Endothelial cell of umbilical vein (primary cell): ENCODE measurements around the gene TAS2R39. TPM values are rescaled to one million over a fixed set of nuclear protein-coding genes. Genes with fewer than 3 reads are reported as not detected.

ENCODE experiments used
- BruUV-seq: library from RNA; stranded (reverse); fragments of 400-500 nt; replicated peaks from 2 replicates; lab custom pipeline; 2021; lab: Mats Ljungman, UMichigan
- CTCF ChIA-PET: fragments of 300-600, 350-600 bp; sonication (Branson Sonifier 250); formaldehyde crosslinking; loops from one replicate; lab custom pipeline; 2021; ENCODE audit warnings: antibody characterized with exemption, inconsistent platforms; lab: Charles Lee
- POLR2A ChIA-PET: fragments of 300-600, 350-600 bp; sonication (Branson Sonifier 250); formaldehyde crosslinking; loops from one replicate; lab custom pipeline; 2021; ENCODE audit warnings: antibody characterized with exemption, inconsistent platforms; lab: Charles Lee
- DNase-seq: peaks from one replicate; pipeline ENCODE4 v3.0.0-alpha.2; 2011; ENCODE audit warnings: low read depth, low spot score
- FAIRE-seq: peaks from 2 replicates; lab custom pipeline; 2011; peaks lifted over from hg19 to GRCh38; lab: Jason Lieb, UNC
- H2AFZ ChIP-seq: 2 replicates; pipeline ENCODE4 v1.6.0; 2012; ENCODE audit warnings: low read depth, low read length, control low read depth, inconsistent platforms
- H3K27ac ChIP-seq: 2 replicates; pipeline ENCODE4 v1.5.1; 2011; ENCODE audit warnings: low read depth, mild to moderate bottlenecking, control low read depth, low read length, moderate library complexity; ENCODE audit not compliant: insufficient read depth
- H3K27me3 ChIP-seq, 2 experiments: 2 replicates each; pipeline versions ENCODE4 v1.6.0 to v1.6.1; 2011; ENCODE audit warnings: low read length in 2 of 2, mixed read lengths in 1 of 2; ENCODE audit not compliant: control insufficient read depth in 2 of 2, insufficient read depth in 2 of 2
- H3K36me3 ChIP-seq, 2 experiments: 2 replicates in 1 of 2; 3 replicates in 1 of 2; pipeline ENCODE4 v1.5.1; 2011; ENCODE audit warnings: low read length in 2 of 2, mild to moderate bottlenecking in 1 of 2, moderate library complexity in 1 of 2; ENCODE audit not compliant: control insufficient read depth in 2 of 2, insufficient read depth in 2 of 2; ENCODE audit errors: extremely low read depth in 1 of 2
- H3K4me1 ChIP-seq: 3 replicates; pipeline ENCODE4 v1.5.1; 2011; ENCODE audit warnings: mild to moderate bottlenecking, low read length; ENCODE audit not compliant: control insufficient read depth, insufficient read depth; ENCODE audit errors: extremely low read depth
- H3K4me2 ChIP-seq: 2 replicates; pipeline ENCODE4 v1.6.1; 2011; ENCODE audit warnings: low read length, control low read depth, mixed read lengths; ENCODE audit not compliant: insufficient read depth
- H3K4me3 ChIP-seq, 3 experiments: fragments of 200-600 bp in 1 of 3; sonication (generic), shearing (Covaris generic) in 1 of 3; replicated peaks in 1 of 3; 2 replicates each; pipeline ENCODE4 v1.5.1; 2011 to 2016; ENCODE audit warnings: control low read depth in 3 of 3, low read length in 3 of 3, mild to moderate bottlenecking in 2 of 3, inconsistent platforms in 1 of 3, low read depth in 1 of 3, moderate library complexity in 1 of 3; ENCODE audit not compliant: insufficient read depth in 1 of 3
- H3K79me2 ChIP-seq: 2 replicates; pipeline ENCODE4 v1.6.0; 2012; ENCODE audit warnings: low read length, inconsistent platforms; ENCODE audit not compliant: control insufficient read depth, insufficient read depth
- H3K9ac ChIP-seq: replicated peaks from 2 replicates; pipeline ENCODE3; 2011; ENCODE audit warnings: low read length, control low read depth; ENCODE audit not compliant: insufficient read depth; ENCODE audit errors: extremely low read depth
- H3K9me1 ChIP-seq: replicated peaks from 3 replicates; pipeline ENCODE4 v1.6.0; 2011; ENCODE audit warnings: mild to moderate bottlenecking, low read length; ENCODE audit not compliant: control insufficient read depth, insufficient read depth; ENCODE audit errors: extremely low read depth
- H3K9me3 ChIP-seq: replicated peaks from 2 replicates; pipeline ENCODE4 v1.5.1; 2012; ENCODE audit warnings: low read length, inconsistent platforms; ENCODE audit not compliant: control insufficient read depth, insufficient read depth
- H4K20me1 ChIP-seq: replicated peaks from 2 replicates; pipeline ENCODE3; 2011; ENCODE audit warnings: mild to moderate bottlenecking, low read length; ENCODE audit not compliant: control insufficient read depth, insufficient read depth; ENCODE audit errors: extremely low read depth
- EZH2 ChIP-seq: IDR thresholded peaks from 2 replicates; pipeline ENCODE4 v1.6.1; 2012; ENCODE audit warnings: borderline replicate concordance, low read depth, mild to moderate bottlenecking, moderate library complexity, low read length, inconsistent platforms; ENCODE audit not compliant: severe bottlenecking
- FOS ChIP-seq: IDR thresholded peaks from 2 replicates; pipeline ENCODE4 v1.6.1; 2011; ENCODE audit warnings: mild to moderate bottlenecking, low read length, moderate library complexity, borderline replicate concordance; ENCODE audit not compliant: insufficient read depth
- GATA2 ChIP-seq: IDR thresholded peaks from 2 replicates; pipeline ENCODE4 v1.7.0; 2011; ENCODE audit warnings: low read depth, mild to moderate bottlenecking, moderate library complexity, mixed read lengths, low read length; ENCODE audit not compliant: insufficient read length, insufficient read depth
- JUN ChIP-seq: IDR thresholded peaks from 2 replicates; pipeline ENCODE4 v1.6.1; 2011; ENCODE audit warnings: borderline replicate concordance, low read depth; ENCODE audit not compliant: insufficient read length, insufficient read depth
- MYC ChIP-seq: IDR thresholded peaks from one replicate; pipeline ENCODE4 v1.6.1; 2011; ENCODE audit warnings: mild to moderate bottlenecking, low read depth, low read length
- POLR2A ChIP-seq: IDR thresholded peaks from 2 replicates; pipeline ENCODE4 v1.6.1; 2012; ENCODE audit warnings: low read depth, mild to moderate bottlenecking, control low read depth, low read length
- POLR2AphosphoS5 ChIP-seq: IDR thresholded peaks from 2 replicates; pipeline ENCODE4 v1.6.1; 2012; ENCODE audit warnings: low read depth, mild to moderate bottlenecking, control low read depth, low read length, moderate library complexity; ENCODE audit not compliant: insufficient read depth
- dilution Hi-C: fragments of 300-500 bp; cut with MboI; formaldehyde crosslinking; loops from one replicate; pipeline ENCODE4 v1.15.0; 2019; ENCODE audit warnings: low sequenced_read_pairs; ENCODE audit not compliant: extremely low pct_ligation_motif_present
- intact Hi-C: fragments of 100-400 bp; cut with micrococcal nuclease; formaldehyde crosslinking; loops from one replicate; pipeline ENCODE4 v1.10.0; 2022
- polyA plus RNA-seq, 4 experiments: library from polyadenylated mRNA; depleted of rRNA in 3 of 4; stranded (reverse) in 3 of 4; unstranded in 1 of 4; fragments of >200 nt; gene quantifications; 2 replicates each; pipeline versions ENCODE4 v1.2.1 to v1.2.3, GENCODE V29; 2011 to 2012; ENCODE audit warnings: missing spikeins in 1 of 4
- small RNA-seq: library from RNA; depleted of rRNA; stranded (forward); fragments of <200 nt; gene quantifications from one replicate; pipeline ENCODE3, GENCODE V24; 2012; ENCODE audit warnings: low replicate concordance, low read depth; ENCODE audit not compliant: insufficient read depth, insufficient read length
- total RNA-seq: library from RNA; stranded (reverse); gene quantifications from 2 replicates; pipeline ENCODE4 v1.2.3, GENCODE V29; 2021
- TF ChIP-seq, protein P1 (sequence below): IDR thresholded peaks from 2 replicates; pipeline ENCODE4 v1.6.1; 2011; ENCODE audit not compliant: insufficient read depth, insufficient read length
- TF ChIP-seq, protein P2 (sequence below), 2 donors: IDR thresholded peaks; 1 replicate in 1 of 2; 2 replicates in 1 of 2; pipeline ENCODE4 v1.5.1; 2011; ENCODE audit warnings: low read length in 2 of 2, mild to moderate bottlenecking in 2 of 2, moderate library complexity in 2 of 2, control low read depth in 1 of 2, inconsistent platforms in 1 of 2, low read depth in 1 of 2; ENCODE audit not compliant: insufficient read depth in 1 of 2; ENCODE audit errors: extremely low read depth in 1 of 2

The TAS2R39 gene
- total and polyA plus RNA-seq, 2 donors (not counting 3 experiments of a cell fraction or from before 2014, with no cell fraction given): not detected

DNA sequence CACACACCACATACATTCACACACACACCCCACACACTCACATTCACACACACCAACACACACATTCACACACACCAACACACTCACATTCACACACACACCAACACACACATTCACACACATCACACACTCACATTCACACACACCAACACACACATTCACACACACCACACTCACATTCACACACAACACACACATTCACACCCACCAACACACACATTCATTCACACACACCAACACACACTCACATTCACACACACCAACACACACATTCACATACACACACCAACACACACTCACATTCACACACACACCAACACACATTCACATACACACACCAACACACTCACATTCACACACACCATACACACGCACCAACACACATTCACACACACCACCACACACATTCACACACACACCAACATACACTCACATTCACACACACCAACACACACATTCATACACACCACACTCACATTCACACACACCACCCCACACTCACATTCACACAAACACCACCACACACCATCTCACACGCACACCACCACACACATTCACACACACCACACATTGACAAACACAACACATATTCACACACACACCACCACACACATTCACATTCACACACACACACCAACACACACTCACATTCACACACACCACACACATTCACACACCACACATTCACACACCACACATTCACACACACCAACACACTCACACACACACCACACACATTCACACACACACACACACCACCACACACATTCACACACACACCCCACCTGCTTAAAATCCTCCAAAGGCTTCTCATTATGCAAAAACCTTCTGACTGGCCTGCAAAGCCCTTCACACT lies 47.6 kb downstream of the TAS2R39 start:
- Histone ChIP-seq H3K4me3 (no peak overlapping the region), H3K4me2 (no peak overlapping the region), H3K27ac (no peak overlapping the region), H3K4me1 (no peaks in the 10 kb centered on the region), H3K9me3 (no peaks in the 10 kb centered on the region), H2AFZ (no peak overlapping the region), H4K20me1 (no peaks in the 10 kb centered on the region), H3K79me2 (no peaks in the 10 kb centered on the region), H3K9ac (no peak overlapping the region), H3K27me3 (peaks cover 10 to 14% of the 10 kb centered on the region in 2 experiments), H3K36me3 (no peaks in the 10 kb centered on the region), H3K9me1 (no peaks in the 10 kb centered on the region)
- intact Hi-C loops (no loop called here), dilution Hi-C loops (no loop called here)
- FAIRE-seq (no peak), DNase-seq (no peak)
- CTCF ChIA-PET: interaction anchor here (0.8 to 3.2 kb wide), 3 partner anchors 9 to 16 kb away, joined by 3 to 22 read pairs (median 15); no protein-coding TSS in a partner anchor
- BruUV-seq: no TSS peak
- TF ChIP-seq EZH2 (no peak), MYC (no peak), JUN (no peak), POLR2A (no peak), FOS (no peak), POLR2AphosphoS5 (no peak), GATA2 (no peak)
- TF ChIP-seq, protein P1, sequence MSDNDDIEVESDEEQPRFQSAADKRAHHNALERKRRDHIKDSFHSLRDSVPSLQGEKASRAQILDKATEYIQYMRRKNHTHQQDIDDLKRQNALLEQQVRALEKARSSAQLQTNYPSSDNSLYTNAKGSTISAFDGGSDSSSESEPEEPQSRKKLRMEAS: no peak
- TF ChIP-seq, protein P2, sequence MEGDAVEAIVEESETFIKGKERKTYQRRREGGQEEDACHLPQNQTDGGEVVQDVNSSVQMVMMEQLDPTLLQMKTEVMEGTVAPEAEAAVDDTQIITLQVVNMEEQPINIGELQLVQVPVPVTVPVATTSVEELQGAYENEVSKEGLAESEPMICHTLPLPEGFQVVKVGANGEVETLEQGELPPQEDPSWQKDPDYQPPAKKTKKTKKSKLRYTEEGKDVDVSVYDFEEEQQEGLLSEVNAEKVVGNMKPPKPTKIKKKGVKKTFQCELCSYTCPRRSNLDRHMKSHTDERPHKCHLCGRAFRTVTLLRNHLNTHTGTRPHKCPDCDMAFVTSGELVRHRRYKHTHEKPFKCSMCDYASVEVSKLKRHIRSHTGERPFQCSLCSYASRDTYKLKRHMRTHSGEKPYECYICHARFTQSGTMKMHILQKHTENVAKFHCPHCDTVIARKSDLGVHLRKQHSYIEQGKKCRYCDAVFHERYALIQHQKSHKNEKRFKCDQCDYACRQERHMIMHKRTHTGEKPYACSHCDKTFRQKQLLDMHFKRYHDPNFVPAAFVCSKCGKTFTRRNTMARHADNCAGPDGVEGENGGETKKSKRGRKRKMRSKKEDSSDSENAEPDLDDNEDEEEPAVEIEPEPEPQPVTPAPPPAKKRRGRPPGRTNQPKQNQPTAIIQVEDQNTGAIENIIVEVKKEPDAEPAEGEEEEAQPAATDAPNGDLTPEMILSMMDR (IDR thresholded peaks at IDR 0.05; ENCODE audit: extremely low read depth in 1 of 2, insufficient read depth in 1 of 2, low read depth in 1 of 2, low read length in 2 of 2): no peak
- POLR2A ChIA-PET: no interaction called here

Small RNA genes lying within 50 kb of the gene (small RNA-seq; reads per million reads assigned to genes)
- gene AC073342.3: not detected

Other genes with a start within 250 kb of the TAS2R39 start
- not detected in 2 replicates for gene TRPV5, start 249.7 kb upstream of the TAS2R39 start, total RNA-seq
- gene TRPV5, start 249.7 kb upstream of the TAS2R39 start, polyA plus RNA-seq: not detected in 2 replicates
- not detected in 2 replicates for gene LLCFC1, start 243.9 kb upstream of the TAS2R39 start, total RNA-seq
- gene LLCFC1, start 243.9 kb upstream of the TAS2R39 start, polyA plus RNA-seq: not detected in 2 replicates
- gene KEL, start 221.1 kb upstream of the TAS2R39 start, total RNA-seq: 0.23 and 1.2 TPM in 2 replicates
- 0.13 and 0.30 TPM in 2 replicates for gene KEL, start 221.1 kb upstream of the TAS2R39 start, polyA plus RNA-seq
- gene OR9A2, start 156.3 kb upstream of the TAS2R39 start, total RNA-seq: not detected in 2 replicates
- not detected in 2 replicates for gene OR9A2, start 156.3 kb upstream of the TAS2R39 start, polyA plus RNA-seq
- not detected in 2 replicates for gene OR6V1, start 131.1 kb upstream of the TAS2R39 start, total RNA-seq
- gene OR6V1, start 131.1 kb upstream of the TAS2R39 start, polyA plus RNA-seq: not detected in 2 replicates
- gene PIP, start 51.3 kb upstream of the TAS2R39 start, total RNA-seq: not detected in 2 replicates
- not detected in 2 replicates for gene PIP, start 51.3 kb upstream of the TAS2R39 start, polyA plus RNA-seq
- not detected in 2 replicates for gene TAS2R40, start 38.6 kb downstream of the TAS2R39 start, total RNA-seq
- gene TAS2R40, start 38.6 kb downstream of the TAS2R39 start, polyA plus RNA-seq: not detected in 2 replicates
- 99.4 and 119 TPM in 2 replicates for gene GSTK1, start 80.0 kb downstream of the TAS2R39 start, total RNA-seq
- gene GSTK1, start 80.0 kb downstream of the TAS2R39 start, polyA plus RNA-seq: 126 and 132 TPM in 2 replicates
- gene TMEM139, start 101.5 kb downstream of the TAS2R39 start, total RNA-seq: not detected in 2 replicates
- 0.32 and 0.37 TPM in 2 replicates for gene TMEM139, start 101.5 kb downstream of the TAS2R39 start, polyA plus RNA-seq
- 57.9 and 61.7 TPM in 2 replicates for gene CASP2, start 104.9 kb downstream of the TAS2R39 start, total RNA-seq
- 31.8 and 36.3 TPM in 2 replicates for gene CASP2, start 104.9 kb downstream of the TAS2R39 start, polyA plus RNA-seq
- gene CLCN1, start 132.7 kb downstream of the TAS2R39 start, total RNA-seq: not detected in 2 replicates
- not detected in 2 replicates for gene CLCN1, start 132.7 kb downstream of the TAS2R39 start, polyA plus RNA-seq
- 1.4 and 1.6 TPM in 2 replicates for gene FAM131B, start 179.3 kb downstream of the TAS2R39 start, total RNA-seq
- gene FAM131B, start 179.3 kb downstream of the TAS2R39 start, polyA plus RNA-seq: 1.6 and 1.8 TPM in 2 replicates
- gene ZYX, start 197.9 kb downstream of the TAS2R39 start, total RNA-seq: 533 and 545 TPM in 2 replicates
- gene ZYX, start 197.9 kb downstream of the TAS2R39 start, polyA plus RNA-seq: 196 TPM in 2 replicates
- not detected in 2 replicates for gene EPHA1, start 225.4 kb downstream of the TAS2R39 start, total RNA-seq
- gene EPHA1, start 225.4 kb downstream of the TAS2R39 start, polyA plus RNA-seq: 0.06 and 0.07 TPM in 2 replicates